Measurements from ENCODE around the gene C11orf24. TPM values are rescaled to one million over a fixed set of nuclear protein-coding genes. Genes with fewer than 3 reads are reported as not detected.

Gene C11orf24
- total RNA-seq: 36.6 and 58.9 TPM in 2 replicates

GRCh38 chr11:68271781-68272608, at the start of gene C11orf24:
TSS of gene C11orf24 (minus strand) at chr11:68271973. CDS start at chr11:68263767, 8,206 bp downstream.

DNA sequence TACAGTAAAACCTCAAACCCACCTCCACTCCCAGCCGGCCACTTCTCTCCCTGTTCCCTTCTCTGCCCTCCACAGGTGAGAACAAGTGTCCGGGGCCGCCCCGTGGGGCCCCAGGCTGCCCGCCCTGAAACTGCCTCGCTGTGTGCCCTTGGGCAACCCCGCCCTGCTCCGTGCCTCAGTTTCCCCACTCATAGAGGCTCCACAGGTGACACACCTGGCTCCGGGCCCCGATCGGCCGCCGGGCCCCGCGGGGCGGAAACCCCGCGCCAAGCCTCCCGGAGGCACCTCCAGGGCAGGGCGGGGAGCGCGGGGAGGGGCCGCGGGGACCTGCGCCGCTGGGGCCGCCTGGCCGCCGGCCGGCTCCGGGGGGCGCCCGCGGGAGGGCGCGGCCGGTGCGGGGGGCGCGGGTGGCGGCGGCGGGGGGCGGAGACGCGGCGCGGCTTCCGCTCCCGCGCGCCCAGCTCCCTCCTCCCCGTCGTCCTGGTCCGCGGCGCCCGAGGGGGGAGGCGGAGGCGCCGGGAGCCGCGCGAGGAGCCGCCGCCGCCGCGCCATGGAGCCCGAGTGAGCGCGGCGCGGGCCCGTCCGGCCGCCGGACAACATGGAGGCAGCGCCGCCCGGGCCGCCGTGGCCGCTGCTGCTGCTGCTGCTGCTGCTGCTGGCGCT, 40.5 kb upstream of the C11orf24 start, which contains the start of gene LRP5:
LRP5 (plus strand) TSS at position 475 of the 663 bp plus-strand sequence; CDS start at position 599, 124 bp downstream.

DNA sequence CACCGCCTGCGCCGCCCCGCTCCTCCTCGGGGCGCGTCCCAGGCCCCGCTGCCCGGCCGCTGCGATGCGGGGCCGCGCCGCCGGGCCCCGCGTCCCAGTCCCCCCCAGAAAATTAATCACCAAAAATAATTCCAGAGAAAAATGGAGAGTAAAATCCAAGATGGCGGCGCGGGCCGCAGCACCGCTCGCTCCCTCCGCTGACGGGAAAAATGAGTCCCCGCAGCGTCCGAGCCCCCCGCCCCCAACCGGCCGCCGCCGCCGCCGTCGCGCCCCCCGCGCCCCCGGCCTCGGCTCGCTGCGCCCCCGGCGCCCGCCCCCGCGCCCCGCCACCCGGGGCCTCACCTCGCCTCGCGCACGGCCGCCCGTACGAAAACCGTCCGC, 58.6 kb downstream of the C11orf24 start, which contains the start of gene KMT5B:
KMT5B (minus strand) TSS at position 162 of the 381 bp plus-strand sequence. CDS start 23,220 bp downstream, outside the sequence.

Other genes starting within 250 kb of the C11orf24 start
- gene NDUFS8, start 241.3 kb downstream of the C11orf24 start, total RNA-seq: 65.4 and 101 TPM in 2 replicates
- gene TCIRG1, start 232.9 kb downstream of the C11orf24 start, total RNA-seq: 75.0 and 83.4 TPM in 2 replicates
- 4.6 and 4.8 TPM in 2 replicates for gene CHKA, start 150.6 kb downstream of the C11orf24 start, total RNA-seq
- gene KMT5B, start 58.7 kb downstream of the C11orf24 start, total RNA-seq: 20.3 and 26.1 TPM in 2 replicates
- 30.3 and 49.3 TPM in 2 replicates for gene LRP5, start 40.6 kb upstream of the C11orf24 start, total RNA-seq
- gene PPP6R3, start 188.8 kb upstream of the C11orf24 start, total RNA-seq: 113 and 139 TPM in 2 replicates

Data from regular cardiac myocyte (primary cell).